HG03139 (cell line): ENCODE measurements around the gene PCDH15.
"Not testable (repeated sequence)": the region's sequence is repeated elsewhere in the genome, so short reads cannot be mapped to it uniquely, and the experiment has no call there.

Source experiments
- ATAC-seq: cut with Tn5 transposase; IDR thresholded peaks from one replicate; pipeline ENCODE4 v1.9.1; 2021; ENCODE audit not compliant: unreplicated experiment

The PCDH15 gene

DNA sequence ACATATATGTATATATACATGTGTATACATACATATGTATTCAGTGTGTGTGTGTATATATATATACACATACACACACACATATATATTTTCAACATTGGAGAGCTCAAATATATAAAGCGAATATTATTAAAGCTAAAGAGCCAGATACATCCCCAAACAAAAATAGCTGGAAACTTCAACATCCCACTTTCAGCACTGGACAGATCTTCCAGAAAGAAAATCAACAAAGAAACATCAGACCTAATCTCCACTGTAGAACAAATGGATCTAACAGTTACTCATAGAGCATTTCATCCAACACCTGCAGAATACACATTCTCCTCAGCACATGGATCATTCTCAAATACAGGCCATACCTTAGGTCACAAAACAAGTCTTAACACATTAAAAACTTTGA is 799.0 kb downstream of the PCDH15 start:
- no peak for ATAC-seq

DNA sequence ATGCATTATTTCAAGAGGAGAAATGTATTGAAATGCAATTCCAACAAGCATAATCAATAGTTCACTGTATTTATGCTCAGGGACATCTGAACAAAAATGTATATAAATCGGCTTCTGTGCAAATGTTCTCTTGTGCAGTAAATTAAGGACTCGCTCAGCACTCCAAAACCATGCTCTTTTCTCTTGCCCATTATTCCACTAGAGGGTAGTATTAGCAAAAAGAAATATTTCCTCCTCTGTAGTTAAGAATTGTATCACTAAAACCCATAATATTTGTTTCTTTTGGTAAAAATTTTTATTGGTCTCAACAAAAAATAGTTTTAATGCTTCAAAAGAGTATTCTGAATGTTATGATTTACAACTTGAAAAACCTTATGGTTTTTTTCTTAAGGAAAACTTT is 803.1 kb downstream of the PCDH15 start:
- ATAC-seq: no peak

DNA sequence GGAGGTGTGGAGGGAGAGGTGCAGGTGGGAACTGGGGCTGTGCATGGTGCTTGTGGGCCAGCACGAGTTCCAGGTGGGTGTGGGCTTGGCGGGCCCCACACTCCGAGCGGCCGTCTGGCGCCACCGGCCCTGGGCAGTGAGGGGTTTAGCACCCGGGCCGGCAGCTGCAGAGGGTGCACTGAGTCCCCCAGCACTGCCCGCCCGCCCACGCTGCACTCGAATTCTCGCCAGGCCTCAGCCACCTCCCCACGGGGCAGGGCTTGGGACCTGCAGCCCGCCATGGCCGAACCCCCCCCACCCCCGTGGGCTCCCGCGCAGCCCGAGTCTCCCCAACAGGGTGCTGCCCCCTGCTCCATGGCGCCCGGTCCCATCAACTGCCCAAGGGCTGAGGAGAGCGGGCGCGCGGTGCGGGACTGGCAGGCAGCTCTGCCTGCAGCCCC is 810.2 kb downstream of the PCDH15 start:
- no peak for ATAC-seq

DNA sequence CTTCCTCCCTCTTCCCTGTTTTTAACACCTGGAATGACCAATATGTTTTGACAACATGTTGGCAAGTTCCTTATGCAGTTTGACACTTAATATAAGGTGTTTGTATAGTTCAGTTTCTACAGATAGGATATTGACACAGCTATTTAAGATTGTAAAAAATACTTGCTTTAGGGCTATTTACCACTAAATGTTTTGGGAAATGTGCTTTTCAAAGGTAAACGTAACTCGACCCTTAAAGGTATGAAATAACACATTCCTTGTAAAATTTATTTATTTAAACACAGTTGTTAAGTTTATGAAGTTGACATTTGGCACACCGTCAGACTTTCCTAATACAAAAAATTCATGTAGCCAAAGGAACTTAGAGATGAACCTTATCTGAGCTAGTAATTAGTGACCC is 817.6 kb downstream of the PCDH15 start:
- ATAC-seq: no peak

DNA sequence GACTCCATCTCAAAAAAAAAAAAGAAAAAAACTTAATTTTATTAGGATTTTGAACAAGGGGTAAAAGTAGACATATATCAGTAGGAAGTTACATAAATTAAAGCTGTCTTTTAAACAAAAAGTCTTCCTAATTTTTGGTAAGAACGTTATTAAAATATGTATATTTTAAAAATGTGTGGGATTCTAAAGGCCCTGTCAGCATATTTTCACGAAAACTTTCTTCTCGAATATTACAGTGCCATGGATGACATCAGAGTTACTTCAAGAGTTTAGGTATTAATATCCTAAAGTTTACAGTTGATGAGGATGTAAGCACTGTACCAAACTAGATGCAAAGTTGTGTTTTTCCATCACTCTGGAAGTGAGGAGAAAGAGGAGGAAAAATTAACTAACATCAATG is 820.8 kb downstream of the PCDH15 start:
- no peak for ATAC-seq

DNA sequence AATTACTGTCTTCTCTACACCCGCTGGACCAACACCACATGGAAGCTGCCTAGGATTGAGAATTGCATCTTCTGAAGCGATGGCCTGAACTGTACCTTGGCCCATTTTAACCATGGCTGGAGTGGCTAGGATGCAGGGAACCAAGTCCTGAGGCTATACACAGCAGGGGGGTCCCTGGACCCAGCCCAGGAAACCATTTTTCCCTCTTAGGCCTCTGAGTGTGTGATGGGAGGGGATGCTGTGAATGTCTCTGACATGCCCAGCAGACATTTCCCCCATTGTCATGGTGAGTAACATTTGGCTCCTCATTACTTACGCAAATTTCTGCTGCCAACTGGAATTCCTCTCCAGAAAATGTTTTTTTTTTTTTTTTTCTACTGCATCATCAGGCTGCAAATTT is 822.7 kb downstream of the PCDH15 start:
- no peak for ATAC-seq

DNA sequence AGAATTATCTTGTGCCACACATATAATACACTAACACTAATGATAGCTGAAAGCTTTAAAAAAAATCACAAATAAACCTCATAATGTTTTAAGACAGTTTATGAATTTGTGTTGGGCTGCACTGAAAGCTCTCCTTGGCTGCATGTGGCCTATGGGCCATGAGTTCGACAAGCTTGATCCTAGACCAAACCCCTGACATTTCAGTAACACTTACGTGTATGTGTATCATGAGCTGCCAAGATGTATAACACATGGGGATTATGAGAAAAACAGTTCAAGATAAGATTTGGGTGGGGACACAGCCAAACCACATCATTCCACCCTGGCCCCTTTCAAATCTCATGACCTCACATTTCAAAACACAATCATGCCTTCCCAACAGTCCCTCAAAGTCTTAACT is 823.8 kb downstream of the PCDH15 start:
- no peak for ATAC-seq

DNA sequence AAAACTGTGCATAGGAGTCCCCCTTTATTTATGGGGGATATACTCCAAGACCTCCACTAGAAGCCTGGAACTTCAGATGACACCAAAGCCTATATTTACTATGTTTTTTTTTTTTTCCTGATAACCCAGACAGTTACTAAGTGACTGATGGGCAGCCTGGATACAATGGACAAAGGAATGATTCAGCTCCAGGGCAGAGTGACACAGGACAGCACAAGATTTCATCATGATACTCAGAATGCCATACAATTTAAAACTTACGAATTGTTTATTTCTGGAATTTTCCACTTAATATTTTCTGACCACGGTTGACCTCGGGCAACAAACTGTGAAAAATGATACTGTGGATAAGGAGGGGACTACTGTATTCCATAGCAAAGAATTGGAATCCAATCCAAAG is 843.6 kb downstream of the PCDH15 start:
- ATAC-seq: no peak

DNA sequence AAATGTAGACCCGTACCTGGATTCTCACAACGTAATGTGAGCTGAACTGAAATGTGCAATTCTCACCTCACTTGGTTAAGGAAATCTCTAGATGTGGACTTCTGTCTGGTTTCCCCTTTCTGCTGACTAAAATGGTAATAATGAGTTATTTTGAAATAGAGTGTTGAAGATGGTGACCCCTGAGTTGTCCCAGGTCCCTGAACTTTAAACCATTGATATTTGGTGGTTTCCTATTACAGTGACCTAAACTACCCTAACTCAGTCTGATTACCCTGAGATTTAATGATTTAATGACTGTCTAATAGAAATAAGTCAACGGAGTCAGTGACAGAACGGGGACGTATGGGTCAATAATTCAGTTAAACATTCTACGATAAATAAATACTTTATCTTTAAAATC is 845.9 kb downstream of the PCDH15 start:
- no peak for ATAC-seq

DNA sequence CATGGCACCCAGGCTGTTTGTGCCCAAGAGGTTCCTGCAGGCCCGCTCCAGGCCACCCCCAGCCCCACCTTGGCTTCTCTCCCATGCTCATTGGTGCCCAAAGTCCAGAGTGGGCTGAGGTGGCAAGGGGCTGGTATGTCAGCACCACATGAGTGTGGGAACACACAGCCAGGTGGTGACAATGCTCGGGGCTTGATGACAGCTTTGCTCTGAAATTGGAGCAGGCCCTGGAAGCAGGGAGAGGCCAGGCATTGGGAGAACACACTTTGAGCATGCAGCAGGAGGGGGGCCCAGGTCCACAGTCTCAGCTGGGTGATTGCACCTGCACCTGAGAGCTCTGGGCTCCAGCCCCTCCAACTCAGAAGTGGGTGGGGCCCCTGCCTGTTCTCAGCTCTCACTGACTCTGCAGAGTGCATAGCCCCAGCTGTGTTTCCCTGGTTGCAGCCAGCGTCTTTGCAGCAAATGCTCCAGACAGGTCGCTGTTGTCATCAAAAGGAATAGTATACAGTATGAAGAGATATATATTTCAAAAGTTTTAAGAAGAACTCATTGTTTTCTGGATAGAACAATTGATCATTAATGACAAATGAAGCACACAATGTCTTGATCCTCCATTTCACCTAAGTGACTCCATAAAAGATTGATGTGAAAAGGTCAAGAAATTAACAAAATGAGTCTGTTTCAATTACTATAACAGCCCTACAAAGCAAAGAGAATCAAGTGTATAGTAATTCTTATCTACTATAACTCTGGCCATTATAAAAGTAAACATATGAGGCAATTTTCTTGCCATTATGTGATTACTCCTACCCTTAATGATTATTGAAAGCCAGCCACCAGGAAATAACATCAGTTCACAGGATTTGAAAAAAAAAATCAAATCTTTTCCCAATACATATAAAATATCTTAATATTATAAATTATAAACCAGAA is 848.1 kb downstream of the PCDH15 start:
- ATAC-seq: no peak

DNA sequence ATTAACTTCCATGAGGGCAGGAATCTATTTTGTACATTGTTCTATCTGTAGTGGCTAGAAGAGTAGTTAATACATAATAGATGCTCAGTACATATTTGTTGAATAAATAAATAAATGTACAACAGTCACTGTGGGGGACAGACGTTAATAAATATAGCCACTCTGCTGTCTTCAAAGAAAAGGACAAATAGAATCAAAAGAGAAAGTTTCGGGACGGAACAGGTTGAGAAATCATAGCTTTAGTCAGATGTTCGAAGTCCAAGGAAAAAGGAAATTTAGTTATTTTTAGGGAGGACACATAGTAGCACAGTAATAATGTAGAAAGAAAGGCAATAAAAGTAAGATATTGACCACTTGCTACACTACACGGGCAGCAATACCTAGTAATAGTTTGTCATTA is 861.4 kb downstream of the PCDH15 start:
- no peak for ATAC-seq

DNA sequence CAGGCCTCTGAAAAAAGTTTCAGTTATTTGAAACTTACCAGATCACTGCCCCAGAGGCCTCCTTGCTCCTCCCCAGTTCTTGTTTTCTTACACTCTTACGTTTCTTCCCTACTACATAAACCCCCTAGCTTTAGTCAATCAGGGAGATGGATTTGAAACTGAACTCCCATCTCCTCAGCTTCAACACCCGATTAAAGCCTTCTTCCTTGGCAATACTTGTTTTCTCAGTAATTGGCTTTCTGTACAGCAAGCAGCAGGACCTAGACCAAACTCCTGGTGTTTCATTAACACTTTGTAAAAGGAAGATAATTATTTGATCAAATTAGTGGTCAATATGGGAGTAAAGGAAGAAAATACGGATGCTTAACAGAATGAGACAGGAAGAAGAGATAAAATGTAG is 870.4 kb downstream of the PCDH15 start:
- no peak for ATAC-seq

DNA sequence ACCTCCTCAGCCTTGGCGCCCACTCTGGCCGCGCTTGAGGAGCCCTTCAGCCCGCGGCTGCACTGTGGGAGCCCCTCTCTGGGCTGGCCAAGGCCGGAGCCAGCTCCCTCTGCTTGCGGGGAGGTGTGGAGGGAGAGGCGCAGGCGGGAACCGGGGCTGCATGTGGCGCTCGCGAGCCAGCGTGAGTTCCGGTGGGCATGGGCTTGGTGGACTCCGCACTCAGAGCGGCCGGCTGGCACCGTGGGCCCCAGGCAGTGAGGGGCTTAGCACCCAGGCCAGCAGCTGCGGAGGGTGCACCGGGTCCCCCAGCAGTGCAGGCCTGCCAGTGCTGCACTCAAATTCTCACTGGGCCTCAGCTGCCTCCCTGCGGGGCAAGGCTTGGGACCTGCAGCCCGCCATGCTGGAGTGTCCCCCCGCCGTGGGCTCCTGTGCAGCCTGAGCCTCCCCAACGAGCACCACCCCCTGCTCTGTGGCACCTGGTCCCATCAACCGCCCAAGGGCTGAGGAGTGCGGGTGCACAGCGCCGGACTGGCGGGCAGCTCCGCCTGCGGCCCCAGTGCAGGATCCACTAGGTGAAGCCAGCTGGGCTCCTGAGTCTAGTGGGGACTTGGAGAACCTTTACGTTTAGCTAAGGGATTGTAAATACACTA is 876.9 kb downstream of the PCDH15 start:
- not testable (repeated sequence) for ATAC-seq

DNA sequence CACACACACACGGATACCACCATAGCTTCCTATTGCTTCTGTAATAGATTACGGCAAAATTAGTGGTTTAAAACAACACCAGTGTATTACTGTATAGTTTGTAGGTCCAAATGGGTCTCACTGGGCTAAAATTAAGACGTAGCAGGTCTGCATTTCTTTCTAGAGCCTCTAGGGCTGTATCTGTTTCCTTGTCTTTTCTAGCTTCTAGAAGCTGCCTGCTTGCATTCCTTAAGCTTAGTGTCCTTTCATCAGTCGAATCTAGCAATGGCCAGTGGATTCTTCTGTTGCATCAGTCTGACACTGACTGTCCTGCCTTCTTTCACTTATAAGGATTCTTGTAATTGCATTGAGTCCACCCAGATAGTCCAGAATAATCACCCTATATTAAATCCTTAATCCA is 882.3 kb downstream of the PCDH15 start:
- no peak for ATAC-seq

DNA sequence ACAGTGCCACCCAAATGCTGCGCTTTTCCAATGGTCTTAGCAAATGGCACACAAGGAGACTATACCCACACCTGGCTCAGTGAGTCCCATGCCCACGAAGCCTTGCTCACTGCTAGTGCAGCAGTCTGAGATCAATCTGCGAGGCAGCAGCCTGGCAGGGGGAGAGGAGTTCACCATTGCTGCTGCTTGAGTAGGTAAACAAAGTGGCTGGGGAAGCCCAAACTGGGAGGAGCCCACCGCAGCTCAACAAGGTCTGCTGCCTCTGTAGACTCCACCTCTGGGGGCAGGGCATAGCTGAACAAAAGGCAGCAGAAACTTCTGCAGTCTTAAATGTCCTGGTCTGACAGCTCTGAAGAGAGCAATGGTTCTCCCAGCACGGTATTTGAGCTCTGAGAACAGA is 891.2 kb downstream of the PCDH15 start:
- ATAC-seq: no peak

DNA sequence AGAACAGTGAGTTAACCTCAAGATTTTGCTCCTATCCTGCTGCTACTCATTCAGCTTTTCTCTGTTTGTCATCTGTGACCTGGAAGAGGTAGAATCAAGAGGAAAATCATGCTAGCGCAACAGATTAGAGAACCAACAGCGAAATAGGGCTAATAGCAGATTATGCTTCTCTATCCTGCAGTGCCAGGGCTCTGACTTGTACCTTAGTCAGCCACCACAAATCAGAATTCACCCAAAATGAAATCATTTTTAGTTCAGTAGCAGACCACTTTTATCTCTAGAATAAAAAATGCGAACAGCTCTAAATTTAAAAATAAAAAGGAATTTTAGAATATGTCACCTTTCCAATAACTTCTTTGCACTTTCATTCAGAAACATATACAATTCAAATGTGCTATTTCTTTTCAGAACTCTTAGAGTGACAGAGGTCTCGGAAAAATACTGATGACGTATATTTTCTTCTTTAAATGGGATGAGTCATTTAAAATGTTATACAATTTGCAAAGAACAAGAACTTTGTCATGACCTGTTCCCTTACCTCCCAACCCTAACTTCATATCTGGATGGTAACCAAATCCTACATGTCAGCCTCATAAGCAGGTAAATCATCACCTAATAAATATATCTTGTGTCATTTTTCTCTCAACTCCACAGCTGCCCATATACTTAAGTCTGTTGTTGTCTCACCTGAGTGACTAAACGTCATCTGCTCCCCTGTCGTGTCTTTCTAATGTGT is 896.4 kb downstream of the PCDH15 start:
- ATAC-seq: no peak

DNA sequence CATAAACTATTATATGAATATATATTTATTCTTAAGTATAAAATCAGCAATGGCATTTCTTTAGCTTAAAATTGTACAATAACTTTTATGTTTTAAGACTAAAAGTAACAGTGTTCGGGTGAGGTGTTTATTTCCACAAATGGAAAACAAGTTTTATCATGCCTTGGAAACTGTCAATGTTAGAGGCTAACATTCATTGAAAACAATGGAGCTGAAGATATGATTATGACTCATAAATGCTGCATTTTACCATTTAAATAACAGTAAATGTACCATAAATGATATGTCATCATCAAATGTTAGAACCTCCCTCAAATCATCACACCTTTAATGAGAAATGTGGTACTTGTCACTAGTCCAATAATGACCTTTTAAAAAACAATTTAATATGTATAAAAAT is 897.3 kb downstream of the PCDH15 start:
- ATAC-seq: no peak

DNA sequence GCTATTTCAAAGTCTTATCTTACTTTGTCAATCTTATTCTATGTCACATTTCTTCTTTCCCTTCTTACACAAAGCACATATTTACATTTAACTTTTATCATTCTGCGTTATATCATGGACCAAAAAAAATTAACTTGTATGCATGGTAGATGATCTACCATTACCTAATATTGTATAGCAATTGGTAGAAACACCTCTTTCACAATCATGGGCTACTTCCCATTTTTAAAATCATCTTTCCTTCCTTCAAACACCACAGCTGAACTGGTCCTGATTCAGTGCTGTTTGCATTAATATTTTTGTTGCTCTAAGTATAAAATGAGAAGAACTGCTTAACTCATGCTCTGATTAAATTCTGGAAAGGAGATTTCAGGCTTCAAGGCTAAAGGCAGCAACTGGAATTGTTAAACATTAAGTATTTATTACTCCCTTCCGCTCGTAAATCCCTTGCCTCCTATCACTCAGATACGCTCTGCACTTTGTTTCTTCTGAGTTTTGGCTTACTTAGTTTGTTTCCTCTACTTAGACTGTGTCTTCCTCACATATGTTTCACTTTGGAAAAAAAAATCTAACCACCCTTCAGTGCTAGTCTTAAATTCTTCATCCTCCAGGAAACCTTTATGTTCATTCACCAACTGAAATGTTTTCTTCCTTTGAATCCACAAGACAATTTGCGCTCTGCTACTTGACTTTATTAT is 901.4 kb downstream of the PCDH15 start:
- no peak for ATAC-seq

DNA sequence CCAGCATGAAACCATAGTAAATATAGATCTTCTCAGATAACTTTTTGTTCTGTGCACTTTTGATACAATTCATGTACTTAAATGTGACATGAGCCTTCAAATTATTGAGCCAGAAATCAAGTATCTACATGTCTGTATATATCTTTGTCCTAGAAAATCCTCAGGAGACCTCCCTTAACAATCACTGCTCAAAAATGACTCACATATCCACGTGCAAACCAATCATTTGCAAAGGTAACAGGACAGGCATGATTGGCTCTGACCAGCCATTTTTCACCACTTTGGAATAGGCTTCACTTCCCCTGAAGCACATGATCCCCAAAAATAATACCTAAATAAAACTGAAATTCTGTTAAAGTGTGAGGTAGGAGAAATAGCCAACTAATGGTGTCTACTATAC is 902.5 kb downstream of the PCDH15 start:
- no peak for ATAC-seq

DNA sequence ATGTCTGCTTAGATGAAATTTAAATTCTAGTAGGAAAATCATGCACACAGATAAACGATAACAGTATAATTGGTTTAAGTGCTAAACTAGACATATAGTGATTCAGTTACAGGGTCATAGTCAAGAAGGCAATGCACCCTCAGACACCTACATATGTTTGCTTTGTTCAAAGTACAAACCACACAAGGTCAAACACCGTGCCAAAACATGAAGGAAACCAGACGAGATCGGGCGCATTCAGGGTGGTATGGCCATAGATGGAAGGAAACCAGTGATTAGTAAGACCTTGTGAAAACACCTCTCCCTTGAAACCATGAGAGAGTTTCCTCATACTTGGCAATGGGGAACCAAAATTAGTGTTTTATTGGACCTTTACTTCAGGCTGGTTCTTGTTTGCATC is 906.9 kb downstream of the PCDH15 start:
- no peak for ATAC-seq

DNA sequence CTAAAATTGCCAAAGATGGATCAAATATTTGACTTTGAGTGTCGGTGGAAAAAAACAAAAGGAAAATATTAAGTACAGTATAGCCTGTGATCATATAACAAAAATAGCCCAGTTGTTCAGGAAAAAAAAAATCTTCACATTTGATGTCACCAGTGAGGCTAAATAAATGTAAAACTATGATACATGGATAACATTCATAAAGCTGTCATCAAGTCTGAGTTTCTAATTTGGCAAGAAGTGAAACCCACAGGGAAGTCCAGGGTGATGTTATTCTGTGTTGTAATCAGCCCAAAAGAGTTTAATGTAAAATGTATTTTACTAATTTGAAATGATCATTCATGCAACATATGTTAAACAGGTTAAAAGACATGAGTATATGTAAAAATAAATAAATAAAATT is 908.0 kb downstream of the PCDH15 start:
- no peak for ATAC-seq
